ENCODE results near the gene TTF1. TPM values are rescaled to one million over a fixed set of nuclear protein-coding genes. Genes with fewer than 3 reads are reported as not detected.

Gene TTF1
- total RNA-seq, 4 donors from 2014 or later: 7.7 to 19.7 (median 9.1) TPM

DNA sequence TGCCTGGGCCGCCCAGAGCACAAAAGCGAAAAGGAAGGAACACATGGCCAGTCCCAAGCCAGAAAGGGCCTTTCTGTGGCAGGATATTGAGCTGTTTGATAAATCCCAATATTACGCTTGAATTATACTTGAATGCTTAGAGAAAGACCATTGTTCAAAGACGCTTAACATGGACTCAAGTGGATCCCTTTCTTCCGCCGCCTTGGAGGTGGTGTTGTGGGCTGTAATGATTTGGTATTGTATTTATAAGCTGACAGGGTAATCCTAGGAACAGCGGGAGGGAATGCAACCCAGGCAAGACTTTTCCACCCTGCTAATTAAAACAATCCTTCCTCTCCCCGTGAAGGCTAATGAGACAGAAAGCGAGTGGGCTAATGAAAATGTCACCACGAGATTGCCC lies 28.2 kb upstream of the TTF1 start:
- Histone ChIP-seq H3K27ac (no peak overlapping the region), H3K4me3 (no peak overlapping the region), H3K36me3 (no peaks in the 10 kb centered on the region), H3K4me1 (no peaks in the 10 kb centered on the region), H3K9me3 (no peaks in the 10 kb centered on the region), H3K27me3 (peaks cover 53% of the 10 kb centered on the region)
- WGBS: 56% methylated on average over 10 of the region's 10 CpGs
- DNase-seq (ENCODE audit: low spot score in 2 of 2): no peak
- TF ChIP-seq POLR2AphosphoS5 (IDR thresholded peaks at IDR 0.05) (no peak), EP300 (IDR thresholded peaks at IDR 0.05) (no peak), POLR2A (IDR thresholded peaks at IDR 0.05) (no peak)
- TF ChIP-seq, protein P1, sequence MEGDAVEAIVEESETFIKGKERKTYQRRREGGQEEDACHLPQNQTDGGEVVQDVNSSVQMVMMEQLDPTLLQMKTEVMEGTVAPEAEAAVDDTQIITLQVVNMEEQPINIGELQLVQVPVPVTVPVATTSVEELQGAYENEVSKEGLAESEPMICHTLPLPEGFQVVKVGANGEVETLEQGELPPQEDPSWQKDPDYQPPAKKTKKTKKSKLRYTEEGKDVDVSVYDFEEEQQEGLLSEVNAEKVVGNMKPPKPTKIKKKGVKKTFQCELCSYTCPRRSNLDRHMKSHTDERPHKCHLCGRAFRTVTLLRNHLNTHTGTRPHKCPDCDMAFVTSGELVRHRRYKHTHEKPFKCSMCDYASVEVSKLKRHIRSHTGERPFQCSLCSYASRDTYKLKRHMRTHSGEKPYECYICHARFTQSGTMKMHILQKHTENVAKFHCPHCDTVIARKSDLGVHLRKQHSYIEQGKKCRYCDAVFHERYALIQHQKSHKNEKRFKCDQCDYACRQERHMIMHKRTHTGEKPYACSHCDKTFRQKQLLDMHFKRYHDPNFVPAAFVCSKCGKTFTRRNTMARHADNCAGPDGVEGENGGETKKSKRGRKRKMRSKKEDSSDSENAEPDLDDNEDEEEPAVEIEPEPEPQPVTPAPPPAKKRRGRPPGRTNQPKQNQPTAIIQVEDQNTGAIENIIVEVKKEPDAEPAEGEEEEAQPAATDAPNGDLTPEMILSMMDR (IDR thresholded peaks at IDR 0.05): no peak

DNA sequence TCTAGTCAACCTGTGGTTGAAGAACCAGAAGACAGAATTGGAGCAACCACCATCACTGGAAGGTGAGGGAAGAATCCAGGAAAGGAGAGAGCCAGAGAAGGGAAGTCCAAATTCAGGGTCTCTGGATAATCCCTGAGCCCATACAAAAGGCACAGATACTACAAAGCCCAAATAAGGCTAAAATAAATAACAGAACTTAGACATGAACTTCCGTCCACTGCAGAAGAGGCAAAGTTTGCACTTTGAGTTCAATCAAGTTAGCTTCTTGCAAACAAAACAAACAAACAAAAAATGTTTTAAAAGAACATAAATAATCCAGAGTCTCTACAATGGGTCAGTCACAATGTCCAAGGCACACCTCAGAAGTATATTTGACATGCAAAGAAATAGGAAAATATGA lies 24.4 kb upstream of the TTF1 start:
- Histone ChIP-seq H3K4me1 (no peaks in the 10 kb centered on the region), H3K9me3 (no peaks in the 10 kb centered on the region), H3K27ac (no peak overlapping the region), H3K27me3 (peaks cover 62% of the 10 kb centered on the region), H3K36me3 (no peaks in the 10 kb centered on the region), H3K4me3 (no peak overlapping the region)
- DNase-seq (ENCODE audit: low spot score in 2 of 2): no peak
- WGBS: 85% methylated on average over 1 of the region's 1 CpG
- TF ChIP-seq EP300 (IDR thresholded peaks at IDR 0.05) (no peak), POLR2A (IDR thresholded peaks at IDR 0.05) (no peak), POLR2AphosphoS5 (IDR thresholded peaks at IDR 0.05) (no peak)
- TF ChIP-seq, protein P1 (IDR thresholded peaks at IDR 0.05): no peak

DNA sequence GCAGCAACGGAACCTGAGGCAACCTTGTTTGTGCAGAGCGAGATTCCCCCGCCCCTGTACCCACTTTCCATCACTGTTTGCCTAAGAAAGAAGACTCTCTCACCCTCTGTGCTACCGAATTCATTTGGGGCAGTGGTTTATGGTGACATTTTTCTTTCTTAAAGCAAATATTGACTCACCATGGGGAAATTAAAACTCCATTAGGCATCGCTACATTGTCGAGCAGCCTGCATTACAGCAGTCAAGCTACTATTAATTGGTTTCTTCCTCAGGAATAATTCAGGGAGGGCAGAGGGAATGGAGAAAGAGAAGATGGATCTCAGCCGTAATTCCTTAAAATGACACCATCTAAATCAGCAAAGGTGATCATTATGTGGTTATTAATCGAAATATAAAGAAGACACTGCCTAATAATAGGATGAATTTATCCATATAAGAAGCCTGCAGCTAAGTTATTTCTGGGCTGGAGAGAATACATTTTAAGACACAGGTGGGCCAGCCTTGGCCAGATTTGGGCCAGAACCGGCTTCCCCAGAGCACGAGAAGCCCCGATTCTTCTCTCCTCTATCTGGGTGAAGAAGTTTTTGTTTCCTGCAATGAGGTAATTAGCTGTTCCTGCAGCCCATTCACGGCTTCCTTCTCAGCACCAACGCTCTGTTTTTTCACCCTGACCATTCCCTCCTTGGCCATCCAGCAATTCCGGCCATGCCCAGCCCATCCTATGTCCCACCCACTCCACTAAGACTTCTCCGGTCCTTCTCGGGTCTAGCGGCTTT lies 20.2 kb upstream of the TTF1 start:
- Histone ChIP-seq H3K4me1 (no peaks in the 10 kb centered on the region), H3K27ac (no peak overlapping the region), H3K36me3 (no peaks in the 10 kb centered on the region), H3K27me3 (peaks cover 62% of the 10 kb centered on the region), H3K4me3 (no peak overlapping the region), H3K9me3 (no peaks in the 10 kb centered on the region)
- TF ChIP-seq, protein P1 (IDR thresholded peaks at IDR 0.05): no peak
- no peak for TF ChIP-seq EP300 (IDR thresholded peaks at IDR 0.05)
- no peak for TF ChIP-seq POLR2A (IDR thresholded peaks at IDR 0.05)
- no peak for TF ChIP-seq POLR2AphosphoS5 (IDR thresholded peaks at IDR 0.05)
- WGBS: 51% methylated on average over 17 of the region's 17 CpGs
- no peak for DNase-seq (ENCODE audit: low spot score in 2 of 2)

DNA sequence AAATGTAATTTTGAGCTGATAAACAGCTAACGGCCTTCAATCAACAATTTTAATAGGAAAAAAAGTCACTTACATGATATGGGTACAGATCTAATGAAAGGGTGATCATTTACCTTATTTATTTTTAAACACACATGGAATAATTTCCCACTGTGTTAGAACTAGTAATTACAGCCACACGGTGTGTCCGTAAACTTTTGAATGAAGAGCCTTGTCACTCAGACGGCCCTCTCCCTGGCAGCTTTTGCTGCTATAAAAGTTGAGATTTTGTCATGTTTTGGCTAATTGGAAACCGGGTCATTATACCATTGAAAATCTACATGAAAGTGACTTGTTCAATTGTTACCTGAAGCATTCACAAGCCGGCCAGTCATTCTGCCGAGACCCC lies 19.0 kb upstream of the TTF1 start:
- Histone ChIP-seq H3K9me3 (no peaks in the 10 kb centered on the region), H3K27ac (no peak overlapping the region), H3K4me1 (no peaks in the 10 kb centered on the region), H3K27me3 (peaks cover 64% of the 10 kb centered on the region), H3K36me3 (no peaks in the 10 kb centered on the region), H3K4me3 (no peak overlapping the region)
- no peak for DNase-seq (ENCODE audit: low spot score in 2 of 2)
- 48% methylated on average over 7 of the region's 7 CpGs for WGBS
- TF ChIP-seq EP300 (IDR thresholded peaks at IDR 0.05) (no peak), POLR2AphosphoS5 (IDR thresholded peaks at IDR 0.05) (no peak), POLR2A (IDR thresholded peaks at IDR 0.05) (no peak)
- TF ChIP-seq, protein P1 (IDR thresholded peaks at IDR 0.05): no peak

DNA sequence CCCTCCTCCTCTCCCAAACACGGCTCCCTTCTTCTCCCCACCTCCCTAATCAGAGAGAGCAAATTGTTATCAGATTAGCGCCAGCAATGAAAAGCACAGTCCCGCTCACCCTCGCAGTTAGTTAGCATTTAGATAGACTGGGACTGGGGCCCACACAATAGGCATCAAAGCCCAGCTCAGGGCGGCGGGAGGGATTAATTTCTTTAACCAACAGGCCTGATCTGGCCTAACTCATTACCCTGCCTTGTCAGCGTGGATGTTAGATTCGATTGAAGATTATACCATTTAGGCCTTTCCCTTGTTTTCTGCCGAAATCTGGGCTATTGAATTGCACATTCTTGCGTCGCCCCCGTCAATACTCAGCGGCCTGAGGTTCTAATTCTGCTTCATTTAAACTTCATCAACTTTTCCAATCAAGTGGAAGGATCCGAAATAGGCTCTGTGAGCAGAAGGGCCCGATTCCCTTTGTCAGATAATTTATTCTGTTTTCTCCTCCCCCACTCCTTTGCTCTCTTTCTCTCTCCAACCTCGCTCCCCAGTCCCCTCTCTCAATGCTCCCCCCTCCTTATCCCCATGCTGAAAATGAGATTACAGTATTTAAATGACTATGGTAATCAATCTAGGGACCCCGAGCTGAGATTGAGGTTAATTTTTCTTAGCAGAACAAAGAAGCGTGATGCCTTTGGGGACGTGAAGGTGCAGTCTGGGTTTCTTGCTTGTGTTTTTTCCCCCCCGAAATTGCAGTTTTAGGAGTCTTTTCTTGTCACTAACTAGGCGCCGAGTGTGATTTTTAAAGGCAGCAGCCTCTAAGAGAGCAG lies 18.4 kb upstream of the TTF1 start:
- WGBS: 46% methylated on average over 22 of the region's 22 CpGs
- no peak overlapping the region for H3K27ac ChIP-seq
- DNase-seq (ENCODE audit: low spot score in 2 of 2): no peak

More for the DNA sequence above, 18.4 kb upstream of the TTF1 start:
- H3K4me3 ChIP-seq: no peak overlapping the region
- no peaks in the 10 kb centered on the region for H3K4me1 ChIP-seq
- TF ChIP-seq POLR2AphosphoS5 (IDR thresholded peaks at IDR 0.05) (no peak), EP300 (IDR thresholded peaks at IDR 0.05) (no peak), POLR2A (IDR thresholded peaks at IDR 0.05) (no peak)
- TF ChIP-seq, protein P1 (IDR thresholded peaks at IDR 0.05): no peak
- H3K9me3 ChIP-seq: no peaks in the 10 kb centered on the region
- H3K27me3 ChIP-seq: peaks cover 70% of the 10 kb centered on the region
- no peaks in the 10 kb centered on the region for H3K36me3 ChIP-seq
